Measurements from ENCODE around the gene GSG1. TPM values are rescaled to one million over a fixed set of nuclear protein-coding genes. Genes with fewer than 3 reads are reported as not detected.

Gene GSG1
- total RNA-seq, 4 donors from 2014 or later = 1.2 TPM; not detected in 3

DNA sequence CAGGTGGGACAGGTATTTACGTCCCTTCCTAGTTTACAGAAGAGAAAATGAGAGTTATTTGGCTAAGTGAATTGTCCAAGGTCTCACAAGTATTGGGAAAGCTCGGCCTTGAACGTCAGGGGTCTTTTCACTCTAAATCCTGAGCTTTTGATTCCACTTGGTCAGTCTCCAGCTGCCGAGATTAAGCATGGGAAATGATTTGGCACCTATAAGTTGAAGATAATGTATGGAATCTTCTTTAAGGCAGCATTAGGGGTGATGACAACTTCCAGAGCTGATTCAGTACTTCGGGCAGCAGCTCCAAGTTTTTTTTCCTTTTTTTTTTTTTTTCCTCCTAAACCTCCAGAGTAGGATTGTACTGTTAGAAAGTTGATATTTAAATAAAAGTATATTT, 58.6 kb downstream of the GSG1 start:
- intact Hi-C loops (cut with DNase I) = no loop called here
- TF ChIP-seq POLR2A (IDR thresholded peaks at IDR 0.05) = no peak
- TF ChIP-seq, protein P1, sequence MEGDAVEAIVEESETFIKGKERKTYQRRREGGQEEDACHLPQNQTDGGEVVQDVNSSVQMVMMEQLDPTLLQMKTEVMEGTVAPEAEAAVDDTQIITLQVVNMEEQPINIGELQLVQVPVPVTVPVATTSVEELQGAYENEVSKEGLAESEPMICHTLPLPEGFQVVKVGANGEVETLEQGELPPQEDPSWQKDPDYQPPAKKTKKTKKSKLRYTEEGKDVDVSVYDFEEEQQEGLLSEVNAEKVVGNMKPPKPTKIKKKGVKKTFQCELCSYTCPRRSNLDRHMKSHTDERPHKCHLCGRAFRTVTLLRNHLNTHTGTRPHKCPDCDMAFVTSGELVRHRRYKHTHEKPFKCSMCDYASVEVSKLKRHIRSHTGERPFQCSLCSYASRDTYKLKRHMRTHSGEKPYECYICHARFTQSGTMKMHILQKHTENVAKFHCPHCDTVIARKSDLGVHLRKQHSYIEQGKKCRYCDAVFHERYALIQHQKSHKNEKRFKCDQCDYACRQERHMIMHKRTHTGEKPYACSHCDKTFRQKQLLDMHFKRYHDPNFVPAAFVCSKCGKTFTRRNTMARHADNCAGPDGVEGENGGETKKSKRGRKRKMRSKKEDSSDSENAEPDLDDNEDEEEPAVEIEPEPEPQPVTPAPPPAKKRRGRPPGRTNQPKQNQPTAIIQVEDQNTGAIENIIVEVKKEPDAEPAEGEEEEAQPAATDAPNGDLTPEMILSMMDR (IDR thresholded peaks at IDR 0.05) = no peak
- Histone ChIP-seq H3K4me3 (replicated peaks in 1 of 3) (peak overlapping the region; percentile 54 to 100 (median 94)), H3K27ac (peak overlapping the region in 2 of 3 donors; percentile 81 to 97), H3K36me3 (no peaks in the 10 kb centered on the region), H3K4me1 (peaks cover 47% of the 10 kb centered on the region in 2 donors), H3K9me3 (no peaks in the 10 kb centered on the region), H3K27me3 (no peaks in the 10 kb centered on the region)
- WGBS, 2 donors = 11 to 12% methylated on average over 5 of the region's 5 CpGs
- no peak for DNase-seq

DNA sequence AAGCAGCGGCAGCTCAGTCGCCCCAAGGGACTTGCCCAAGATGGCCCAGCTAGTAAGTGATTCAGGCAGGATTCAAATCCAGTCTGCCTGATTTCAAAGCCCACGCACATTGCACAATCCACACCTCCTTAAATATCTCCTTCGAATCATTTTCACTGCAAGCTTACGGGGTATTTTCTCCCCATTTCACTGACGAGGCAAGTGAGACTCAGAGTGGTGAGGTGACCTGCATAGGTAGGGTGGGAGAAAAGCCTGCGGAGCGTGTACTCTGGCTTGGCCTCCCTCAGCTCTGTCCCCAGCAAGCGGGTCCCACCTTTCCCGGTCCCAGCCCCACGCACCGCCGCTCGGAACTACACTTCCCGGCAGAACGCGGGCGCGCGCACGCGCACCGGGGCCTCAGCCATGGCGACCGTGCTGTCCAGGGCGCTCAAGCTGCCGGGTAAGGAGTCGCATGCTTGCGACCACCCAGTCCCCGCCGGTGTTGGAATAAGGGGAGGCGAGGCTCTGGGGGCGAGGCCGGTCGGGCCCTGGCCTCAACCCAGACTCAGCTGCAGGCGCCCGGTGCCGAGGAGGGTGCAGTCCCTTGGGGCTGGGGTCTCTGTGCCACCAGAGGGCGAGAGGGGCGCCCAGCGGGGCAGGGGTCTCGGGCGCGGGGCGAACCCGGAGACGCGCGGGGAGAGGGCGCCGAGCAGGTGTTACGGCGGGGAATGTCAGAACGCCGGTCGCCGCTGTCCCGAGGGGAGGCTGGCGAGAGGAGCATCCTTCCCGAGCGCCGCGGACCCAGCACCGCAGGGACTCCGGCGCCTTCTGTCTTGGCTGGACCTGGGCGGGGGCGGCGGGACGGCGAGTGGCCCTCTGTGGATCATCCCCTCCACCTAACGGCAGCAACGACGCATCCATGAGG, 59.2 kb downstream of the GSG1 start, which contains the start of gene FAM234B:
FAM234B (plus strand) TSS at position 380 of the 904 bp plus-strand sequence; CDS start at position 403, 23 bp downstream.
- H3K9me3 ChIP-seq = no peaks in the 10 kb centered on the region
- peak within 1 kb of the TSS in 2 of 3 donors; percentile 81 to 97 for H3K27ac ChIP-seq
- H3K4me3 ChIP-seq (replicated peaks in 1 of 3) = peak within 1 kb of the TSS; percentile 54 to 100 (median 94)
- DNase-seq = peak; percentile 72 to 76
- intact Hi-C loops (cut with DNase I) = no loop called here
- TF ChIP-seq, protein P1 (IDR thresholded peaks at IDR 0.05) = peak in 1 of 6 experiments; percentile 5
- TF ChIP-seq POLR2A (IDR thresholded peaks at IDR 0.05) = peak in 1 of 2 donors; percentile 65
- peaks cover 48 to 52% of the 10 kb centered on the region in 2 donors for H3K4me1 ChIP-seq
- no peaks in the 10 kb centered on the region for H3K27me3 ChIP-seq
- H3K36me3 ChIP-seq = no peaks in the 10 kb centered on the region
- whole genome bisulfite sequencing, 2 donors = 5 to 16% methylated on average over 8 to 37 of the region's 74 CpGs

- intact Hi-C loops (cut with DNase I) = no loop called here
- H3K27ac ChIP-seq = peak overlapping the region in 2 of 3 donors; percentile 81 to 97
- H3K4me1 ChIP-seq = peaks cover 57 to 67% of the 10 kb centered on the region in 2 donors
- H3K4me3 ChIP-seq (replicated peaks in 1 of 3) = no peak overlapping the region
- DNase-seq = no peak
- no peaks in the 10 kb centered on the region for H3K36me3 ChIP-seq
- no peaks in the 10 kb centered on the region for H3K27me3 ChIP-seq
- no peaks in the 10 kb centered on the region for H3K9me3 ChIP-seq
- WGBS, 2 donors = 85 to 88% methylated on average over 4 of the region's 4 CpGs
- TF ChIP-seq, protein P1 (IDR thresholded peaks at IDR 0.05) = no peak
- no peak for TF ChIP-seq POLR2A (IDR thresholded peaks at IDR 0.05)
Observed at GRCh38 chr12:13042666-13043230, 60.7 kb downstream of the GSG1 start.

DNA sequence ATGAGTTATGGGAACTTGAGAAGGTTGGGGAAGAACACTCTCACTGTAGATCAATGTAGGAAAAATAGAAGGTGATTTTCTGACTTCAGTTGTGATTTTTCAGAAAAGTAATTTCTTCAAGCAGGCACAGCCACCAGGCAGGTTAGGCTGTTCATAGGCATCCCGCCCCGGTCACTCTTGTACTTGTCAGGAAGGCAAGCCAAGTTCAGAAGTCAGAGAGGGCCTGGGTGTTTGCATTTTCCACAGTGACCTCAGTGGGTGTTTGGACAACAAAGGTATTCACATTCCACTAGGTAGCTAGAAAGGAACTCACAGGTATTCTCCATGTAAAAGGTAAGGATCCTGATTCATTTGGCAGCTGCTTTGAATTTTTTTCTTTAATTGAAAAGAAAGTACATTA, 62.2 kb downstream of the GSG1 start:
- TF ChIP-seq, protein P1 (IDR thresholded peaks at IDR 0.05) = peak in 1 of 6 experiments; percentile 2
- peak in 1 of 2 donors; percentile 54 for TF ChIP-seq POLR2A (IDR thresholded peaks at IDR 0.05)
- no peaks in the 10 kb centered on the region for H3K9me3 ChIP-seq
- H3K27ac ChIP-seq = peak overlapping the region; percentile 85 to 97 (median 87)
- WGBS, 2 donors = 16 to 56% methylated on average over 2 of the region's 2 CpGs
- H3K4me1 ChIP-seq = peaks cover 57 to 68% of the 10 kb centered on the region in 2 donors
- H3K36me3 ChIP-seq = no peaks in the 10 kb centered on the region
- H3K27me3 ChIP-seq = no peaks in the 10 kb centered on the region
- no peak overlapping the region for H3K4me3 ChIP-seq (replicated peaks in 1 of 3)
- intact Hi-C loops (cut with DNase I) = no loop called here
- peak; percentile 77 to 78 for DNase-seq

All from thyroid gland (tissue), 4 donors.